Pancreas (tissue), 10 donors: ENCODE results near the gene MAP2K4. TPM values are rescaled to one million over a fixed set of nuclear protein-coding genes. Genes with fewer than 3 reads are reported as not detected.
"Not testable (repeated sequence)": the region's sequence is repeated elsewhere in the genome, so short reads cannot be mapped to it uniquely, and the experiment has no call there.

Experiments used
- ATAC-seq, 4 donors: fragments of 200-7000 bp; cut with Tn5 transposase; one replicate each; pipeline versions ENCODE4 v1.8.0 to v1.9.1; 2020; ENCODE audit warnings: mild to moderate bottlenecking in 4 of 4, moderate library complexity in 4 of 4
- DNase-seq, 6 donors: peaks; one replicate each; pipeline ENCODE4 v3.0.0-alpha.2; 2020
- FAIRE-seq: peaks from 2 replicates; lab custom pipeline; 2012; peaks lifted over from hg19 to GRCh38; lab: Jason Lieb, UNC
- H3K27ac ChIP-seq, 4 donors: fragments of 200-600 bp; sonication (generic); 1 replicate in 3 of 4; 2 replicates in 1 of 4; pipeline versions ENCODE4 v1.5.0 to v1.8.0; 2020
- H3K27me3 ChIP-seq, 4 donors: fragments of 200-600 bp; one replicate each; pipeline ENCODE4 v1.8.0; 2021
- H3K36me3 ChIP-seq, 3 donors: fragments of 200-600 bp; sonication (generic) in 1 of 3; one replicate each; pipeline versions ENCODE4 v1.5.0 to v1.8.0; 2020 to 2021
- H3K4me1 ChIP-seq, 3 donors: fragments of 200-600 bp; one replicate each; pipeline ENCODE4 v1.8.0; 2021
- H3K4me3 ChIP-seq, 4 donors: fragments of 200-600 bp; sonication (generic) in 2 of 4; one replicate each; pipeline versions ENCODE4 v1.5.0 to v1.8.0; 2020 to 2021
- H3K9me3 ChIP-seq, 4 donors: fragments of 200-600 bp; one replicate each; pipeline ENCODE4 v1.8.0; 2021
- CTCF ChIP-seq, 4 donors: fragments of 200-600 bp; sonication (generic) in 3 of 4; IDR thresholded peaks; one replicate each; pipeline versions ENCODE4 v1.5.0 to v1.8.0; 2021; ENCODE audit warnings: antibody characterized with exemption in 4 of 4
- WGBS, 2 donors: extraction: QIAGEN DNeasy Blood & Tissue Kit; methylation state at CpG; one replicate each; pipeline ENCODE4 v1.1.7; 2013; 5-methylcytosine and 5-hydroxymethylcytosine counted together
- intact Hi-C, 3 donors: fragments of 100-400 bp; cut with DNase I; formaldehyde crosslinking; loops; one replicate each; pipeline versions ENCODE4 v1.11.1 to v1.14.2; 2022
- polyA plus RNA-seq, 2 donors: library from polyadenylated mRNA; stranded (reverse); fragments of 200-250 nt; gene quantifications; one replicate each; pipeline ENCODE4 v1.2.3, GENCODE V29; 2013
- total RNA-seq, 6 donors: library from RNA; stranded (reverse); fragmentation: NEBNext Ultra II Directional in 4 of 6; extraction: Animal tissue kit (Norgen Biotek cat#: 25700) in 4 of 6; gene quantifications; one replicate each; pipeline versions ENCODE4 v1.2.1 to v1.2.4, GENCODE V29; 2021 to 2023
- donor health status: healthy with polysubstance abuse.
- donor health status: DM: no; HTN: no; CAD: no; lungs with moderate emphysema.
- donor health status: DM: no; HTN: no; CAD: no.
- donor health status: control.
- donor health status: control.
- donor health status: Bipolar disorder and iron deficiency.
- donor health status: DM: yes; HTN: yes; CAD: no.
- donor health status: DM: no; HTN: no; CAD: no.
- donor health status: DM: no; HTN: no; CAD: no.
- donor health status: DM: yes; HTN: yes; CAD: no.

Gene MAP2K4
- total and polyA plus RNA-seq, 8 donors, result 4.9 to 20.4 (median 12.7) TPM

DNA sequence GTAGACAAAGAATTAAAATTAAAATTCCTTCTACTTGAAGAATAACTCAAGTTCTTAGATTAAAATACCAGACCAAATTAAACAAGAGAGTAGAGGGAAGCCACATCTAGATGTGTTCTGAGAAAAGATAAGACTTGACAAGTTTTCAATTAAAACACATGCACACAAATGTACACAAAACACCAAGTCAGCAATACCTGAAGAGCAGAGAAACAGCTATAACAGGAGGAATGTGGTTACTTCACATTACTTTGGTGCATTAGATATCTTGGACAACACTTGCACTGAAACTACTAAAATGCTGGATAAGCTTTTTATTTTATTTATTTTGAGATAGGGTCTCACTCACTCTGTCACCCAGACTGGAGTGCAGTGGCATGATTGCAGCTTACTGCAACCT, 113.9 kb downstream of the MAP2K4 start:
- H3K27ac ChIP-seq, result no peak overlapping the region
- FAIRE-seq, result no peak

DNA sequence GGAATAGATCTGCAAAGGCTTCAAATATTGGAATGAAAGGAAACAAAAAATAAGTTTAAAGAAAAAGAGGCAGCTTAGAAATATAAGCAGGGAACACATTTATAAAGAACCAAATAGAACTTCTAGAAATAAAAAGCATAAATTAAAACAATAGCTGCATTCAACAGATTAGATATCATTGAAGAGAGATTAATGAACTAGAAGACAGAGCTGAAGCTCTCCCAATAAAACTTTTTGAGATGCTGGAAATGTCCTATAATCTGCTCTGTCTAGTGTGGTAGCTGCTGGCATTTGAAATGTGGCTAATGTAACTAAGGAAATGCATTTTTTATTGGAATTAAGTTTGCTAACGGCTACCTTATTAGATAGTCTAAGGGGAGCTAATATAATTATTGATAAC, 115.6 kb downstream of the MAP2K4 start:
- peaks cover 0 to 13% (median 0%) of the 10 kb centered on the region in 3 donors for H3K36me3 ChIP-seq
- intact Hi-C loops, result no loop called here
- TF ChIP-seq CTCF (IDR thresholded peaks at IDR 0.05), result no peak
- ATAC-seq (no peak), DNase-seq (no peak), FAIRE-seq (no peak)
- H3K9me3 ChIP-seq, result no peaks in the 10 kb centered on the region
- no peak overlapping the region for H3K4me3 ChIP-seq
- 92 to 96% methylated on average over 1 of the region's 1 CpG for WGBS, 2 donors
- H3K27ac ChIP-seq, result no peak overlapping the region
- H3K4me1 ChIP-seq, result no peaks in the 10 kb centered on the region
- no peaks in the 10 kb centered on the region for H3K27me3 ChIP-seq

More for the DNA sequence above, 113.9 kb downstream of the MAP2K4 start:
- intact Hi-C loops, result no loop called here
- Histone ChIP-seq H3K4me3 (no peak overlapping the region), H3K27me3 (no peaks in the 10 kb centered on the region), H3K4me1 (no peaks in the 10 kb centered on the region), H3K36me3 (peaks cover 0 to 5% (median 0%) of the 10 kb centered on the region in 3 donors), H3K9me3 (no peaks in the 10 kb centered on the region)
- DNase-seq (no peak), ATAC-seq (no peak)
- TF ChIP-seq CTCF (IDR thresholded peaks at IDR 0.05), result no peak

DNA sequence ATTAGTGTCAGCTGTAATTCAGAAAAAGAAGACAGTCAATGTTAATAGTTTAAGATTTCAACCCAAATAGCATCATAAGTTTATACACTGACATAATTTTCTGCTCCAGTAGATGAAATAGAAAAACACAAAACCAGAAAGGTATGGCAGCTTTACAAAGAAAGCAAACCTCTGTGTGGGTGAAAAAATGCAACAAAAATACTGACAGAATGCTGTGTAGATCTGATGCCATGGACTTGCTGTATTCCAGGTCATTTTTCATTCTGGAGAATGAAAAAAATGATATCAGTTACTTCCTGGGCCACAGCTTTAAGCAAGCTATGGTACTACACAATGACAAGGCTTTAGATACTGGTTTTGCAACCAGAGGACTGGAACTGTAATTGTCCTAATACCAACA, 116.0 kb downstream of the MAP2K4 start:
- H3K27me3 ChIP-seq, result no peaks in the 10 kb centered on the region
- intact Hi-C loops, result no loop called here
- no peak overlapping the region for H3K27ac ChIP-seq
- no peak overlapping the region for H3K4me3 ChIP-seq
- no peaks in the 10 kb centered on the region for H3K4me1 ChIP-seq
- DNase-seq, result no peak
- TF ChIP-seq CTCF (IDR thresholded peaks at IDR 0.05), result no peak
- H3K9me3 ChIP-seq, result no peaks in the 10 kb centered on the region
- H3K36me3 ChIP-seq, result peaks cover 0 to 17% (median 0%) of the 10 kb centered on the region in 3 donors
- ATAC-seq, result no peak
- FAIRE-seq, result no peak

- Histone ChIP-seq H3K9me3 (no peaks in the 10 kb centered on the region), H3K27me3 (no peaks in the 10 kb centered on the region), H3K4me1 (no peaks in the 10 kb centered on the region), H3K27ac (no peak overlapping the region), H3K36me3 (peaks cover 0 to 29% (median 3%) of the 10 kb centered on the region in 3 donors), H3K4me3 (no peak overlapping the region)
- intact Hi-C loops, result no loop called here
- WGBS, 2 donors, result 93 to 96% methylated on average over 1 of the region's 1 CpG
- FAIRE-seq, result no peak
- no peak for DNase-seq
- no peak for TF ChIP-seq CTCF (IDR thresholded peaks at IDR 0.05)
- no peak for ATAC-seq
Observed at GRCh38 chr17:12137859-12138258, 117.2 kb downstream of the MAP2K4 start.

GRCh38 chr17:12140685-12141084, 120.0 kb downstream of the MAP2K4 start:
- intact Hi-C loops, result no loop called here

DNA sequence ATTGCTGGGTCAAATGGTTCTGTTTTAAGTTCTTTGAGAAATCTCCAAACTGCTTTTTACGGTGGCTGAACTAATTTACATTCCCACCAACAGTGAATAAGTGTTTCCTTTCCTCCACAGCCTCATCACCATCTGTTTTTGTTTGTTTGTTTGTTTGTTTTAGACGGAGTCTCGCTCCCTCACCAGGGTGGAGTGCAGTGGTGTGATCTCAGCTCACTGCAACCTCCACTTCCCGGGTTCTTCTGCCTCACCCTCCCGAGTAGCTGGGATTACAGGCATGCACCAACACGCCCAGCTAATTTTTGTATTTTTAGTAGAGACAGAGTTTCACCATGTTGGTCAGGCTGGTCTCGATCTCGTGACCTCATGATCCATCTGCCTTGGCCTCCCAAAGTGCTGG, 141.5 kb downstream of the MAP2K4 start:
- H3K4me1 ChIP-seq, FAIRE-seq, H3K27ac ChIP-seq, intact Hi-C loops, ATAC-seq, H3K4me3 ChIP-seq, H3K9me3 ChIP-seq, DNase-seq, H3K36me3 ChIP-seq, H3K27me3 ChIP-seq: not testable (repeated sequence)
- WGBS, 2 donors, result 51 to 70% methylated on average over 8 of the region's 8 CpGs

More at GRCh38 chr17:12140685-12141084, 120.0 kb downstream of the MAP2K4 start:
- Histone ChIP-seq H3K4me1 (no peaks in the 10 kb centered on the region), H3K27ac (no peak overlapping the region), H3K4me3 (no peak overlapping the region), H3K36me3 (peaks cover 0 to 27% (median 3%) of the 10 kb centered on the region in 3 donors), H3K9me3 (no peaks in the 10 kb centered on the region), H3K27me3 (no peaks in the 10 kb centered on the region)
- ATAC-seq (no peak), DNase-seq (no peak), FAIRE-seq (no peak)
- WGBS, 2 donors, result 92 to 93% methylated on average over 5 of the region's 5 CpGs
- TF ChIP-seq CTCF (IDR thresholded peaks at IDR 0.05), result no peak
